Ishikawa (cell line): Measurements from ENCODE around the gene LPAR1.

Experiments used
- CEBPB ChIP-seq: IDR thresholded peaks from 2 replicates; pipeline ENCODE4 v1.6.1; 2012
- CREB1 ChIP-seq: IDR thresholded peaks from 2 replicates; pipeline ENCODE4 v1.6.1; 2012; ENCODE audit warnings: low read depth
- EGR1 ChIP-seq: IDR thresholded peaks from 2 replicates; pipeline ENCODE4 v1.6.1; 2012
- EP300 ChIP-seq: IDR thresholded peaks from 2 replicates; pipeline ENCODE4 v1.6.1; 2012; ENCODE audit warnings: borderline replicate concordance
- FOXM1 ChIP-seq: IDR thresholded peaks from 2 replicates; pipeline ENCODE4 v1.6.1; 2012; ENCODE audit warnings: low read depth, borderline replicate concordance
- NFIC ChIP-seq: IDR thresholded peaks from 2 replicates; pipeline ENCODE4 v1.6.1; 2012
- RAD21 ChIP-seq: IDR thresholded peaks from 2 replicates; pipeline ENCODE4 v1.6.1; 2012; ENCODE audit warnings: low read depth
- TAF1 ChIP-seq: IDR thresholded peaks from 2 replicates; pipeline ENCODE4 v1.6.1; 2012; ENCODE audit warnings: low read depth, mild to moderate bottlenecking
- TCF12 ChIP-seq: IDR thresholded peaks from 2 replicates; pipeline ENCODE4 v1.6.1; 2012; ENCODE audit warnings: low read depth
- YY1 ChIP-seq: IDR thresholded peaks from 2 replicates; pipeline ENCODE4 v1.6.1; 2012; ENCODE audit warnings: low read depth
- ZBTB7A ChIP-seq: IDR thresholded peaks from 2 replicates; pipeline ENCODE4 v1.6.1; 2012; ENCODE audit warnings: low read depth
- TF ChIP-seq, protein P1 (sequence below): IDR thresholded peaks from 2 replicates; pipeline ENCODE4 v1.6.1; 2012; ENCODE audit warnings: low read depth, mild to moderate bottlenecking
- TF ChIP-seq, protein P2 (sequence below): IDR thresholded peaks from 2 replicates; pipeline ENCODE4 v1.6.1; 2012

DNA sequence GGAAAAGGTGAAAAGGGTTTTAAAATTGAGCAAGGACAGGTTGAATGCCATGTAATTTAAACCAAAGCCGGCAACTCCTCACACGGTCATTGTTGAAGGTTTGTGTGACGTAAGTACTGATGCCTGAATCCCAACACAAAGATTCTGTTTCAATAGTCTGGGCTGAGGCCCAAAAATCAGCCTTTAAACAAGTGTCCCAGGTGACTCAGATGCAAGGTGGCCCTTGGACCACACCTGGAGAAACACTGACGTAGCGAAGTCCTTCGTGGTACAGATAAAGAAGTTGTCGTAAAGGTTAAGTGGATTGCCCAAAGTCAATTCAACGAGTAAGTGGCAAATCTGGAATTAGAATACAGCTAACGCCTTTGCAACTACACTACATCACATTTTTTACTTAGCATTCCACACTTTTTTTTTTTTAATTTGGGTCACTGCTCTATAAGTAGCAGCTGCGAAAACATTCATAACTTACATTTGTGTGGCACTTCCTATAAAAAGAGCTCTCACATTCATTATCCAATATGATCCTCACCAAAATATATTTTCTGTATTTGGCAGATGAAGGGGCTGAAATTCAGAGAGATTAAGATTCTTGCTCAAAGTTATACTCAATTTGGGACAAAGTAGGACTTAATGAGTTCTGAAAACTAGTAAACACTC lies 111.3 kb downstream of the LPAR1 start:
- no peak for TF ChIP-seq YY1
- TF ChIP-seq EP300: no peak
- TF ChIP-seq CREB1: no peak
- no peak for TF ChIP-seq TAF1
- TF ChIP-seq FOXM1: no peak
- TF ChIP-seq, protein P1, sequence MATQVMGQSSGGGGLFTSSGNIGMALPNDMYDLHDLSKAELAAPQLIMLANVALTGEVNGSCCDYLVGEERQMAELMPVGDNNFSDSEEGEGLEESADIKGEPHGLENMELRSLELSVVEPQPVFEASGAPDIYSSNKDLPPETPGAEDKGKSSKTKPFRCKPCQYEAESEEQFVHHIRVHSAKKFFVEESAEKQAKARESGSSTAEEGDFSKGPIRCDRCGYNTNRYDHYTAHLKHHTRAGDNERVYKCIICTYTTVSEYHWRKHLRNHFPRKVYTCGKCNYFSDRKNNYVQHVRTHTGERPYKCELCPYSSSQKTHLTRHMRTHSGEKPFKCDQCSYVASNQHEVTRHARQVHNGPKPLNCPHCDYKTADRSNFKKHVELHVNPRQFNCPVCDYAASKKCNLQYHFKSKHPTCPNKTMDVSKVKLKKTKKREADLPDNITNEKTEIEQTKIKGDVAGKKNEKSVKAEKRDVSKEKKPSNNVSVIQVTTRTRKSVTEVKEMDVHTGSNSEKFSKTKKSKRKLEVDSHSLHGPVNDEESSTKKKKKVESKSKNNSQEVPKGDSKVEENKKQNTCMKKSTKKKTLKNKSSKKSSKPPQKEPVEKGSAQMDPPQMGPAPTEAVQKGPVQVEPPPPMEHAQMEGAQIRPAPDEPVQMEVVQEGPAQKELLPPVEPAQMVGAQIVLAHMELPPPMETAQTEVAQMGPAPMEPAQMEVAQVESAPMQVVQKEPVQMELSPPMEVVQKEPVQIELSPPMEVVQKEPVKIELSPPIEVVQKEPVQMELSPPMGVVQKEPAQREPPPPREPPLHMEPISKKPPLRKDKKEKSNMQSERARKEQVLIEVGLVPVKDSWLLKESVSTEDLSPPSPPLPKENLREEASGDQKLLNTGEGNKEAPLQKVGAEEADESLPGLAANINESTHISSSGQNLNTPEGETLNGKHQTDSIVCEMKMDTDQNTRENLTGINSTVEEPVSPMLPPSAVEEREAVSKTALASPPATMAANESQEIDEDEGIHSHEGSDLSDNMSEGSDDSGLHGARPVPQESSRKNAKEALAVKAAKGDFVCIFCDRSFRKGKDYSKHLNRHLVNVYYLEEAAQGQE: no peak
- TF ChIP-seq, protein P2, sequence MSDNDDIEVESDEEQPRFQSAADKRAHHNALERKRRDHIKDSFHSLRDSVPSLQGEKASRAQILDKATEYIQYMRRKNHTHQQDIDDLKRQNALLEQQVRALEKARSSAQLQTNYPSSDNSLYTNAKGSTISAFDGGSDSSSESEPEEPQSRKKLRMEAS: no peak
- no peak for TF ChIP-seq EGR1
- TF ChIP-seq TCF12: no peak
- TF ChIP-seq CEBPB: no peak
- TF ChIP-seq RAD21: no peak
- TF ChIP-seq ZBTB7A: no peak
- TF ChIP-seq NFIC: no peak
